ENCODE results near the gene CGB5.
"Not testable (repeated sequence)": the region's sequence is repeated elsewhere in the genome, so short reads cannot be mapped to it uniquely, and the experiment has no call there.

DNA sequence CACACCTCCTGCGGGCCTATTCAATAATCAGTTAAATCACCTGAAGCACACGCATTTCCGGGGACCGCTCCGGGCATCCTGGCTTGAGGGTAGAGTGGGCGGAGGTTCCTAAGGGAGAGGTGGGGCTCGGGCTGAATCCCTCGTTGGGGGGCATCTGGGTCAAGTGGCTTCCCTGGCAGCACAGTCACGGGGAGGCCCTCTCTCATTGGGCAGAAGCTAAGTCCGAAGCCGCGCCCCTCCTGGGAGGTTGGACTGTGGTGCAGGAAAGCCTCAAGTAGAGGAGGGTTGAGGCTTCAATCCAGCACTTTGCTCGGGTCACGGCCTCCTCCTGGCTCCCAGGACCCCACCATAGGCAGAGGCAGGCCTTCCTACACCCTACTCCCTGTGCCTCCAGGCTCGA is at the start of gene CGB5:
- TF ChIP-seq, protein P1, sequence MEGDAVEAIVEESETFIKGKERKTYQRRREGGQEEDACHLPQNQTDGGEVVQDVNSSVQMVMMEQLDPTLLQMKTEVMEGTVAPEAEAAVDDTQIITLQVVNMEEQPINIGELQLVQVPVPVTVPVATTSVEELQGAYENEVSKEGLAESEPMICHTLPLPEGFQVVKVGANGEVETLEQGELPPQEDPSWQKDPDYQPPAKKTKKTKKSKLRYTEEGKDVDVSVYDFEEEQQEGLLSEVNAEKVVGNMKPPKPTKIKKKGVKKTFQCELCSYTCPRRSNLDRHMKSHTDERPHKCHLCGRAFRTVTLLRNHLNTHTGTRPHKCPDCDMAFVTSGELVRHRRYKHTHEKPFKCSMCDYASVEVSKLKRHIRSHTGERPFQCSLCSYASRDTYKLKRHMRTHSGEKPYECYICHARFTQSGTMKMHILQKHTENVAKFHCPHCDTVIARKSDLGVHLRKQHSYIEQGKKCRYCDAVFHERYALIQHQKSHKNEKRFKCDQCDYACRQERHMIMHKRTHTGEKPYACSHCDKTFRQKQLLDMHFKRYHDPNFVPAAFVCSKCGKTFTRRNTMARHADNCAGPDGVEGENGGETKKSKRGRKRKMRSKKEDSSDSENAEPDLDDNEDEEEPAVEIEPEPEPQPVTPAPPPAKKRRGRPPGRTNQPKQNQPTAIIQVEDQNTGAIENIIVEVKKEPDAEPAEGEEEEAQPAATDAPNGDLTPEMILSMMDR (IDR thresholded peaks at IDR 0.05): not testable (repeated sequence)
- TF ChIP-seq POLR2AphosphoS5 (IDR thresholded peaks at IDR 0.05; ENCODE audit: low read depth, low read length): not testable (repeated sequence)

Data from Panc1 (cell line).